NCI-H146 (cell line): ENCODE measurements around the gene KHDRBS1.
"Not testable (repeated sequence)": the region's sequence is repeated elsewhere in the genome, so short reads cannot be mapped to it uniquely, and the experiment has no call there.

Experiments
- DNase-seq: peaks from one replicate; lab custom pipeline; 2025; lab: John Stamatoyannopoulos, UW

Gene KHDRBS1

DNA sequence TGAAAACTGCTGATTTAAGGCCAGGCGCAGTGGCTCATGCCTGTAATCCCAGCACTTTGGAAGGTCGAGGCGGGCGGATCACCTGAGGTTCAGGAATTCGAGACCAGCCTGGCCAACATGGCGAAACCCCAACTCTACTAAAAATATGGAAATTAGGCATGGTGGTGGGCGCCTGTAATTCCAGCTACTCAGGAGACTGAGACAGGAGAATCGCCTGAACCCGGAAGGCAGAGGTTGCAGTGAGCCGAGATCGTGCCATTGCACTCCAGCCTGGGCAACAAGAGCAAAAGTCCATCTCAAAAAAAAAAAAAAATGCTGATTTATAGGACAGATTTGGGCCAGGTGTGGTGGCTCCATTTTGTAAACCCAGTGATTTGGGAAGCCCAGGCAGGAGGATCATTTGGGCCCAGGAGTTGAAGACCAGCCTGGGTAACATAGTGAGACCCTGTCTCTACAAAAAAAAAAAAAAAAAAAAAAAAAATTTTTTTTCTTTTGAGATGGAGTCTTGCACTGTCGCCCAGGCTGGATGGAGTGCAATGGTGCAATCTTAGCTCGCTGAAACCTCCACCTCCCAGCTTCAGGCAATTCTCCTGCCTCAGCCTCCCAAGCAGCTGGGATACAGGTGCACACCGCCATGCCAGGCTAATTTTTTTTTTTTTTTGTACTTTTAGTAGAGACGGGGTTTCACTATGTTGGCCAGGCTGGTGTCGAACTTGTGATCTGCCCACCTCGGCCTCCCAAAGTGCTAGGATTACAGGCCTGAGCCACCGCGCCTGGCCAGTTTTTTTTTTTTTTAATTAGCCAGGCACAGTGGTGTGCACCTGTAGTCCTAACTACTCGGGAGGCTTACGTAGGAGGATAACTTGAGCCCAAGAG is 52.2 kb downstream of the KHDRBS1 start:
- not testable (repeated sequence) for DNase-seq

- no peak for DNase-seq
Observed at GRCh38 chr1:32066489-32066873, 52.8 kb downstream of the KHDRBS1 start.

DNA sequence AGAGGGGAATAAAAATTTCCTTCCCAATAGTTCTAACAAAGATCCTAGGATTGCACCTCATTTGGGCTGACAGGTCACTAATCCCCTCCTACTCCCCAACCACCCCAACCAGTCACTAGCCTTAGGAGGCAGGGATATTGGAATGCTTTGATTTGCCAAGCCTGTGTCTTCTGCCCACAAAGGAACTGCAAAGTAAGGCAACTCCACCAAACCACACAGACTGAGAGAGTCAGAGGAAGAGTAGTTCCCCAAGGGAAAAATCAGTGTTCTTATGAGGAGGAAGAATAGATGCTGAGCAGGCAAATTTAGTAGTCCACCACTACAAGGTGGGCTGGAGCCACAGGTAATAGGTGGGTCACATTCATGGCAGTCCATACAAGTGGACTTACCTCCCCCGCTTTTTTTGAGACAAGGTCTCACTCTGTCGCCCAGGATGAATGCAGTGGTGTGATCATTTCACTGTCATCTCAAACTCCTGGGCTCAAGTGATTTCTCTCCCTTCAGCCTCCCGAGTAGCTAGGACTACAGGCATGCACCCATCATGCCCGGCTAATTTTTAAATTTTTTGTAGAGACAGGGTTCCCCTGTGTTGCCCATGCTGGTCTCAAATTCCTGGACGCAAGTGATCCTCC is 55.4 kb downstream of the KHDRBS1 start:
- DNase-seq, result no peak

DNA sequence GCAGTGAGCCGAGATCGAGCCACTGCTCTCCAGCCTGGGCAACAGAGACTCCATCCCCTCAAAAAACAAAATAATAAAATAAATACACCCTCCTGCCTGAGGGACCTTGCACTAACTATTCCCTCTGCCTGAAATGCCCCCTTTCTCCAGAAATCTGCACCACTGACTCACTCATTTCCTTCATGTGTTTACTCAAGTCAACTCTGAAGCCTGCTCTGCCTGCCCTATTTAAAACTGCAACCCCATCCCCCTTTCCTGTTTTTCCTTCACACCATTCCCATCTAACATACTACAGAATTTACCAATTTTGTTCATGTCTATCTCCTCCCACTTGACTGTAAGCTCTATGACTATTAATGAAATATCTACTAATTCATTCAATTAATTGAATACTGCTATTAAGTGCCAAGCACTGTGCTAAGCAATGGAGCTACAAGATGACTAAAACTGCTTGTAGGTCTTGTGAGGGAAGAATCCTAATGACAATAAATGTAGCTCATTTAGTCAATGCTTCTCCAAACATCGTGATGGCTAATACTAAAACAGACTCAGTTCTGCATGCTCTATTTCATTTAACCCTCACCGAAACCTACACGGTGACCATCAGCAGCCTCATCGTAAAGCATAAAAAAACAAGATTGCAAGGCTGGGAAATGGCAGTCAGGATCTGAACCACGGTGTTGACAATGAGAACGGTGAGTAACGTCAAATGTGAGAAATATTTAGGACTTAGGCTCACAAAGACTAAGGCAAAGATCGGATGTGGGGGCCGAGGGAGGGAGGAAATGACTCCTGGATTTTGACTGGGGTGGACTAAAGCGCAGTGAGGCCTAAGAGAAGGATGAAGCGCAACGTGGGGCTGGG is 58.3 kb downstream of the KHDRBS1 start:
- no peak for DNase-seq

DNA sequence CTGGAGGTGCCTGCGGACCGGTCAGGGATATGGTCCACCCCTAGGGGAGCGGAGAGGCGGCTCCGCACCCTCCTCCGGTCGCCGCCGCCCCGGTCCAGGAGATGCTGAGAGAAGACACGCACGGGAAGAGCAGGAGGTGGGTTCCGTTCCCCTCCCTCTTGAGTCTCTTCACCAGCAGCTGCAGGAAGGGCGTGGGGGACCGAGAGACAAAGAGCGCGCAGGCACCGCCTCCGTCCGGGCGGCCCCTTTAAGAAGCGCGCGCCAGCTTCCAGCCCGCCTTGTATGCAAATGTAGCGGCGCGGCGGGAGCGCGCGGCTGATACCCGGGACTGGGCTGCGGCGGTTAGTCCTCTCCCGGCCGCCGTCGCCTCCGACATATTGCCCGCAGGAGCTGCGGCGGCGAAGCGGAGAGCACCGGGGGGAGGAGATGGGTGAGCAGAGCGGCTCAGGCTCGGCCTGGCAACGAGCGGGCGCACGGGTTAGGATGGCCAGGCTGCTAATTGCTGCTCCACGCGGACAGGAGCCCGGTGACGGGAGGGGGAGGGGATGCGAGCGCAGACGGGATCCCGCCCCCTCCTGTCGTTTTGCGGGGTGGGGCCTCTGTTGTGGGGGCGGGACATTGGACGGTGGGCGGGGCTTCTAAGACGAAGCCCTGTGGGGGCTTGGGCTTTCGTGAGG is 59.1 kb downstream of the KHDRBS1 start, which contains the start of gene TMEM39B:
Gene TMEM39B (plus strand): TSS at position 318 of the 677 bp plus-strand sequence. CDS start 109 bp downstream, at position 427.
- DNase-seq, result peak; percentile 94

DNA sequence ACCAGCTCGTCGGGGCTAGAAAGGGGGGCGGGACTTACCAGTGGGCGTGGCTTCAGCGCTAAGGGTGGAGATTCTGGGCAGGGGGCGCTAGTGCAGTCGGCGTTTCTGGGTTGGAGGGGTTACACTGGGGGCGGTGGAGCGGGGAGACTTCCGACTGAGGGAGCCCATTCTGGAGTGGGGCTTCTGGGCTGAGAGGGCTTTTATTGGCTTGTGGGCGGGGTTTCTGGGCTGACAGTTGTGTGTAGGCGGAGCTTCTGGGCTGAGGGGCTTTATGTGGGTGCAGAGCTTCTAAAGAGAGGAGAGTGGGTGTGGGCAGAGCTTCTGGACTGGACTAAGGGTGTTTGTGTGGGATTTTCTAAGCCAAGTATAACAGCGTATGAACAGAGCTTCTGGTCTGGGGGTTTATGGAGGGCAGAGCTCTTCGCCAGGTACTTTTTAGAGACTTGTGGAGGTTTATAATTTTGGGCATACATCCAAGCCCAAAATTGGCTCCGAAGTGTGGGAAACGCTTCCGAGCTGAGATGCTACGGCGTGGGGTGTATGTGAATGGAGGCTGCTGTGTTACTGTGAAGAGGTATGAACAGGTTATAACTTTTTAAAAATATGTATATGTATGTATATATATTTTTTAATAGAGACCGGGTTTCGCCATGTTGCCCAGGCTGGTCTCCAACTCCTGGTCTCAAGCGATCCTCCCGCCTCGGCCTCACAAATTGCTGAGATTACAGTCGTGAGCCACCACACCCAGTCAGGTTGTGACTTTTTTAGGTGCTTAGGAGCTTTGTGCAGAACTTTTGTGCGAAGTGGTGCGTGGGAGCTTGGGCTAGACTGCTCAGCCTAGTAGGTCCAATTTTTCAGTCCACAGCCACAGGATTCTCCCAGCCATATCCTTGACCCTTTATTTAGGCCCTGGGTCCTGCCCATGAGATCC is 59.9 kb downstream of the KHDRBS1 start:
- DNase-seq, result peak; percentile 85

DNA sequence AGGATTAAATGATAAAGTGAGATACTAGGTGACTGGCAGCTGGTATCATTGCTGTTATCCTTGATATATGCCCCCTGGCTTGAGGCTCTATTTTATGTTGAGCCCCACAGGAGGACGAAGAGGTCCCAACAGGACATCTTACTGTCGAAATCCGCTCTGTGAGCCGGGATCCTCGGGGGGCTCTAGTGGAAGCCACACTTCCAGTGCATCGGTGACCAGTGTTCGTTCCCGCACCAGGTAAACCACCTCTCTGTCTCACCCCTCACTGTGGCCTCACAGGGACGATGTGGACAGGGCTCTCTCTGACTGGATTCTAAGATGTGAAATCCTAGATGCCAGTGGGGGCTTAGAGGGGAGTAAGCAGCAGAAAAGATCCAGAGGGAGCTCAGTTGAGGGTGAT is 61.2 kb downstream of the KHDRBS1 start:
- no peak for DNase-seq

GRCh38 chr1:32077451-32077850 is 63.8 kb downstream of the KHDRBS1 start:
- DNase-seq, result no peak

DNA sequence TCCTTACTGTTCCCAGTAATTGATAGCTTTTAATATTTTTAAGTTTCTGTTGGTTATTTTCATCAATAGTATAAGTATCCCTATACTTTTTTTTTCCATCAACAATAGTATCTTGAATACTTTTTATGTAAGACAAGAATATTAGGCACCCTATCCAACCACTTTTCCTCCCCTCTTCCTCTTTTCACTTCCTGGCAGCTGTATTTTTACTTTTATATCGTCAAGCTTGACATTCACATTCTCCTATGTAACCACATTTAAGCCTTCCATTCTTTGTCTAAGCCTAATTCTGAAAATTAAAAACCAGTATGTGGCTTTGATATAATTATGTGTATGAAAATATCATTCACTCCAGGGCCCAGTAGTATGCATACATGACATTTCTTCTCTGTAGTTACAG is 68.4 kb downstream of the KHDRBS1 start:
- DNase-seq, result no peak

GRCh38 chr1:32086381-32086780 is 72.7 kb downstream of the KHDRBS1 start:
- not testable (repeated sequence) for DNase-seq

GRCh38 chr1:32091176-32091575 is 77.5 kb downstream of the KHDRBS1 start:
- no peak for DNase-seq

DNA sequence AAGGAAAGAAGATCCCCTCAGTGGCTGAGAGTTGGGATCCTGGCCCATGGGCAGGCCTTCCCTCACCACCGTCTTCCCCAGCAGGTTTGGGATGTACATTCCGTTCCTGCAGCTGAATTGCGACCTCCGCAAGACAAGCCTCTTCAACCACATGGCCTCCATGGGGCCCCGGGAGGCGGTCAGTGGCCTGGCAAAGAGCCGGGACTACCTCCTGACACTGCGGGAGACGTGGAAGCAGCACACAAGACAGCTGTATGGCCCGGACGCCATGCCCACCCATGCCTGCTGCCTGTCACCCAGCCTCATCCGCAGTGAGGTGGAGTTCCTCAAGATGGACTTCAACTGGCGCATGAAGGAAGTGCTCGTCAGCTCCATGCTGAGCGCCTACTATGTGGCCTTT is 77.9 kb downstream of the KHDRBS1 start:
- DNase-seq, result no peak
